BJ (cell line): ENCODE results near the gene ACD. TPM values are rescaled to one million over a fixed set of nuclear protein-coding genes. Genes with fewer than 3 reads are reported as not detected.

Experiments used
- CTCF ChIA-PET: fragments of 350-600 bp; formaldehyde crosslinking; extraction: SDS; loops from one replicate; lab custom pipeline; 2021; ENCODE audit warnings: antibody characterized with exemption, inconsistent platforms; lab: Yijun Ruan, JAX
- POLR2A ChIA-PET: fragments of 300-600 bp; sonication (Branson Sonifier 250); formaldehyde crosslinking; extraction: SDS; loops from one replicate; lab custom pipeline; 2021; ENCODE audit warnings: antibody characterized with exemption; lab: Charles Lee
- DNase-seq: peaks from one replicate; pipeline ENCODE4 v3.0.0-alpha.2; 2011; ENCODE audit warnings: low read depth
- H3K27me3 ChIP-seq: 2 replicates; pipeline ENCODE4 v1.6.0; 2011; ENCODE audit warnings: low read length; ENCODE audit not compliant: control insufficient read depth, insufficient read depth
- H3K36me3 ChIP-seq: 2 replicates; pipeline ENCODE4 v1.5.1; 2011; ENCODE audit warnings: low read length; ENCODE audit not compliant: control insufficient read depth, insufficient read depth
- H3K4me3 ChIP-seq: 2 replicates; pipeline ENCODE4 v1.5.1; 2011; ENCODE audit warnings: low read depth, mild to moderate bottlenecking, control low read depth, low read length
- polyA plus RNA-seq: library from polyadenylated mRNA; depleted of rRNA; stranded (reverse); fragments of >200 nt; gene quantifications from 2 replicates; pipeline ENCODE4 v1.2.3, GENCODE V29; 2011
- TF ChIP-seq, protein P1 (sequence below): IDR thresholded peaks from 2 replicates; pipeline ENCODE4 v1.5.1; 2011; ENCODE audit warnings: low read depth, mild to moderate bottlenecking, control low read depth, inconsistent platforms, low read length, moderate library complexity; ENCODE audit not compliant: insufficient read depth

The ACD gene
- polyA plus RNA-seq, 1 experiment: 29.5 TPM

DNA sequence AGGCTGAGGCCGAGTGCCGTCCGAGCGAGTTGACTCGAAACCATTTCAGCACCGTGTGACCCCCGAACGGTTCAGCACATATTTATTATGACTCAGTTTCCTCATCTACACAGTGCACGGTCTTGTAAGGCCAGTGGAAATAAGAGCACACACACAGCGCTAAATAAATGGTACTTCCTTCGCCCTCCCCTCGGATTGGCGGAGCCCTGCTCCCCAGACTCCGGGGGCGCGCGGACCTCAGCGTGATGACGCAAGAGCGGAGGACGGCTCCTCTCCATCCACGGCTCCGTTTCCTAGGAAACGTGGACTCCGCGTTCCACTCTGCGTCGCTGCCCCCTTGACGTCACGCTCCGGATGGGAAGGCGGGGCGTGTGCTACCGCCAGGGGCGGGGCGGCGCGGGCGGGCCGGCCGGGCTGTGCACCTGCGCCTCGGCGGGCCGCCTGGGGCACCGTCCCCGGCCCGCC lies 536 bp upstream of the ACD start, which contains the start of gene PARD6A:
Gene PARD6A, plus strand, starts transcription at position 397 of the 465 bp plus-strand sequence. CDS start 79 bp downstream, outside the sequence.
- DNase-seq: peak; percentile 59
- H3K4me3 ChIP-seq: peak within 1 kb of the TSS; percentile 98
- peaks cover 15% of the 10 kb centered on the region for H3K36me3 ChIP-seq
- TF ChIP-seq, protein P1, sequence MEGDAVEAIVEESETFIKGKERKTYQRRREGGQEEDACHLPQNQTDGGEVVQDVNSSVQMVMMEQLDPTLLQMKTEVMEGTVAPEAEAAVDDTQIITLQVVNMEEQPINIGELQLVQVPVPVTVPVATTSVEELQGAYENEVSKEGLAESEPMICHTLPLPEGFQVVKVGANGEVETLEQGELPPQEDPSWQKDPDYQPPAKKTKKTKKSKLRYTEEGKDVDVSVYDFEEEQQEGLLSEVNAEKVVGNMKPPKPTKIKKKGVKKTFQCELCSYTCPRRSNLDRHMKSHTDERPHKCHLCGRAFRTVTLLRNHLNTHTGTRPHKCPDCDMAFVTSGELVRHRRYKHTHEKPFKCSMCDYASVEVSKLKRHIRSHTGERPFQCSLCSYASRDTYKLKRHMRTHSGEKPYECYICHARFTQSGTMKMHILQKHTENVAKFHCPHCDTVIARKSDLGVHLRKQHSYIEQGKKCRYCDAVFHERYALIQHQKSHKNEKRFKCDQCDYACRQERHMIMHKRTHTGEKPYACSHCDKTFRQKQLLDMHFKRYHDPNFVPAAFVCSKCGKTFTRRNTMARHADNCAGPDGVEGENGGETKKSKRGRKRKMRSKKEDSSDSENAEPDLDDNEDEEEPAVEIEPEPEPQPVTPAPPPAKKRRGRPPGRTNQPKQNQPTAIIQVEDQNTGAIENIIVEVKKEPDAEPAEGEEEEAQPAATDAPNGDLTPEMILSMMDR: no peak
- no peaks in the 10 kb centered on the region for H3K27me3 ChIP-seq
- CTCF ChIA-PET: interaction anchor here (0.8 to 3.4 kb wide), 8 partner anchors 12 to 179 kb away, joined by 3 to 19 read pairs (median 3); partner anchors contain the start of gene CARMIL2
- POLR2A ChIA-PET: interaction anchor here (0.5 to 0.9 kb wide), 3 partner anchors 130 to 165 kb away, joined by 3 read pairs; partner anchors contain the start of genes RANBP10 and TSNAXIP1

DNA sequence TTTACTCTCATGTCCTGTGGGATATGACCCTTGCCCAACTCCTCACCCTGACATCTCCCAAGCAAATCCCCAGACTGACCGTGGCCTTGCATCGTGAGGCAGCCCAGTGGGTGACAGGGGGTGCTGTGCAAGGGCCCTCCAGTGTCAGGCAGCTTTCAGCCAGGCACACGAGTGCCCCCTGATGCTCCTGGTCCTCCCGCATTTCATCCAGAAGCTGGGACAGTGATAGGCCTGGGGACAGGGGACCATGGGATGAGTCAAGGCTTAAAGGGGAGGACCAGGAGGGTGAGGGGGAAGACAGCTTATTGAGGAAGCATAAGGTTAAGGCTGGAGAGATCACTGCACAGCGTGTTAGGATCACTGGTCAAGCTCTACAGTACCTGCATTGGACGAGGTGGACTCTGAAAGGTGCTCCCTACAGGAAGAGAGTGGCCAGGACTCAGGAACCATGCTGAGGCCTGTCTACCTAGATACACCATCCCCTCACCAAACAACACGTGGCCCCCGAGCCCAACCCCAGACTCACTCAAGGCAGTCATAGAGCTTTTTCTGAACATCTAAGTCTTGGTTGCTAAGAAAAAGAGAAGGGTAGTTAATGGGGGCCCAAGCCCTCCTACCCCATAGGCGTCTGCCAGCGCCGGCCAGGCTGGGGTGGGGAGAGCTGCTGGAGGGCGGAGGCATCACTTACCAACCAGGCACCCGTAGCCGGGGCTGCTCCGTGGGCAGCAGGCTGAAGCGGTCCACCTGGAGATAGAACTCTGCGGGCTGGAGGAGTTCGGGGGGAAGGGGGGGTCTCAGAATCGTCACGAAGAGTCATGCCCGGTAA lies 998 bp downstream of the ACD start:
- Histone ChIP-seq H3K36me3 (peaks cover 15% of the 10 kb centered on the region), H3K27me3 (no peaks in the 10 kb centered on the region), H3K4me3 (peak overlapping the region; percentile 98)
- no peak for DNase-seq
- POLR2A ChIA-PET: no interaction called here
- TF ChIP-seq, protein P1: no peak
- CTCF ChIA-PET: interaction anchor here (1.1 to 4.3 kb wide), 5 partner anchors 11 to 138 kb away, joined by 3 to 24 read pairs (median 6); partner anchors contain the start of gene CARMIL2

- Histone ChIP-seq H3K27me3 (no peaks in the 10 kb centered on the region), H3K4me3 (no peak overlapping the region), H3K36me3 (peaks cover 10% of the 10 kb centered on the region)
- ChIA-PET POLR2A (no interaction called here), CTCF (interaction anchor here (1.1 to 4.3 kb wide), 5 partner anchors 10 to 137 kb away, joined by 3 to 24 read pairs (median 6); partner anchors contain the start of gene CARMIL2)
- TF ChIP-seq, protein P1: no peak
- no peak for DNase-seq
Observed at GRCh38 chr16:67657751-67658518, 2.1 kb downstream of the ACD start.

DNA sequence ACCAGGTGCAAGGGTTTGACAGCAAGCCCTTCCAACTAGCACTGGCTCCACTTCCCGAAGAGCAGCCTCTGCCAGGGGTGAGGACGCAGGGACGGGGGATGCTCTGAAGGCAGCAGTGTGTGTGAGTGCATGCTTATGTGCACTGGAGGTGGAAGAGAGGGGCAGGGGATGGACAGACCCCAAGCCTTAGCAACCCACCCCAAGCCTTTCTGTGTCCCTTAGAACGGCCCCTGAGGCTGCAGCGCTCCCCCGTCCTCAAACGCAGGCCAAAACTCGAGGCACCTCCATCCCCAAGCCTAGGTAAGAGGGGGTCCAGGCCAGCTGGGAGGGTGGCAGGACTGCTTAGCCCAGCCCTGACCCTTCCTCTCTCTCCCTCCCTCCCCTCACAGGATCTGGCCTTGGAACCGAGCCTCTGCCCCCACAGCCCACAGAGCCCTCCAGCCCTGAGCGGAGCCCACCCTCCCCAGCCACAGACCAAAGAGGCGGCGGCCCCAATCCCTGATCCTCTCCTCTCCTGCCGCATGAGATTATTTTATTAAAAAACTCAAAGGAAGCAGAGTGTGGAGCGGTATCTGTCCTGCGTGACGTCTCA lies 2.9 kb downstream of the ACD start:
- ChIA-PET CTCF (interaction anchor here (0.8 to 4.3 kb wide), 5 partner anchors 9 to 136 kb away, joined by 3 to 24 read pairs (median 6); partner anchors contain the start of gene CARMIL2), POLR2A (no interaction called here)
- DNase-seq: no peak
- Histone ChIP-seq H3K27me3 (peaks cover 2% of the 10 kb centered on the region), H3K4me3 (no peak overlapping the region), H3K36me3 (peaks cover 7% of the 10 kb centered on the region)
- TF ChIP-seq, protein P1: no peak
